Activated naive CD8-positive, alpha-beta T cell treated with anti-CD3 and anti-CD28 coated beads, Interleukin-2, amount 50 U/mL, for 24 hours (primary cell): ENCODE results near the gene PDAP1.
A peak's percentile ranks its signal among the peaks of the same experiment; 100 is the strongest.
"Not testable (repeated sequence)": the region's sequence is repeated elsewhere in the genome, so short reads cannot be mapped to it uniquely, and the experiment has no call there.

ENCODE experiments used
- ATAC-seq: fragments of 150-1000 bp; cut with Tn5 transposase; one replicate; pipeline ENCODE4 v1.10.0; 2021
- DNase-seq: peaks from one replicate; pipeline ENCODE4 v3.0.0; 2021
- H3K27ac Mint-ChIP-seq: one replicate; pipeline ENCODE4 v1.8.0; 2021; ENCODE audit warnings: mild to moderate bottlenecking, mixed read lengths
- H3K27me3 Mint-ChIP-seq: one replicate; pipeline ENCODE4 v1.8.0; 2021; ENCODE audit warnings: mixed read lengths
- H3K36me3 Mint-ChIP-seq: one replicate; pipeline ENCODE4 v1.8.0; 2021; ENCODE audit warnings: low read depth, mixed read lengths
- H3K4me1 Mint-ChIP-seq: one replicate; pipeline ENCODE4 v1.8.0; 2021; ENCODE audit warnings: mixed read lengths
- H3K4me3 Mint-ChIP-seq: one replicate; pipeline ENCODE4 v1.8.0; 2021; ENCODE audit warnings: mild to moderate bottlenecking, moderate library complexity, mixed read lengths
- H3K9me3 Mint-ChIP-seq: one replicate; pipeline ENCODE4 v1.8.0; 2021; ENCODE audit warnings: mixed read lengths

PDAP1 gene

DNA sequence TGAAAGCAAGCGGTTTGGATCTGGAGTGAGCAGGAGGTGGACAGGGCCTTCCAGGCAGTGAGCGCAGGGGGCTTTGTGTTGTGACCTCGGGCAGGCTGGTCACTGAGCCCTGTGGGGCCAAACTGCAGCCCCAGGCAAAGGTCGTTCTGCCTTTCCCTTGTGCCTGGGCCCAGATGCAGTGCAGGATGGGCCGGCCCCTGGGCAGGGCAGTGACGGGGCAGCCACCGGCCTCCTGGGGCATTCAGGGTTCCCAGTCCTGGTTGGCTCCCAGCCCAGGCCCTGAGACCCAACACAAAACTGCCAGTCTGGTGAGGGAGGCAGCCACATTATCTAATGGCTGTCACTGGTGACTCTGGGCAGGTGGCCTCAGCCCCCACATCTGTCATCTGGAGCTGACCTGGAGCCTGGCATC is 26.7 kb downstream of the PDAP1 start:
- H3K27me3 Mint-ChIP-seq, result no peaks in the 10 kb centered on the region
- H3K27ac Mint-ChIP-seq, result peak overlapping the region; percentile 94
- H3K4me1 Mint-ChIP-seq, result peaks cover 77% of the 10 kb centered on the region
- H3K36me3 Mint-ChIP-seq, result peaks cover 41% of the 10 kb centered on the region
- DNase-seq (no peak), ATAC-seq (no peak)
- peak overlapping the region; percentile 78 for H3K4me3 Mint-ChIP-seq
- no peaks in the 10 kb centered on the region for H3K9me3 Mint-ChIP-seq

DNA sequence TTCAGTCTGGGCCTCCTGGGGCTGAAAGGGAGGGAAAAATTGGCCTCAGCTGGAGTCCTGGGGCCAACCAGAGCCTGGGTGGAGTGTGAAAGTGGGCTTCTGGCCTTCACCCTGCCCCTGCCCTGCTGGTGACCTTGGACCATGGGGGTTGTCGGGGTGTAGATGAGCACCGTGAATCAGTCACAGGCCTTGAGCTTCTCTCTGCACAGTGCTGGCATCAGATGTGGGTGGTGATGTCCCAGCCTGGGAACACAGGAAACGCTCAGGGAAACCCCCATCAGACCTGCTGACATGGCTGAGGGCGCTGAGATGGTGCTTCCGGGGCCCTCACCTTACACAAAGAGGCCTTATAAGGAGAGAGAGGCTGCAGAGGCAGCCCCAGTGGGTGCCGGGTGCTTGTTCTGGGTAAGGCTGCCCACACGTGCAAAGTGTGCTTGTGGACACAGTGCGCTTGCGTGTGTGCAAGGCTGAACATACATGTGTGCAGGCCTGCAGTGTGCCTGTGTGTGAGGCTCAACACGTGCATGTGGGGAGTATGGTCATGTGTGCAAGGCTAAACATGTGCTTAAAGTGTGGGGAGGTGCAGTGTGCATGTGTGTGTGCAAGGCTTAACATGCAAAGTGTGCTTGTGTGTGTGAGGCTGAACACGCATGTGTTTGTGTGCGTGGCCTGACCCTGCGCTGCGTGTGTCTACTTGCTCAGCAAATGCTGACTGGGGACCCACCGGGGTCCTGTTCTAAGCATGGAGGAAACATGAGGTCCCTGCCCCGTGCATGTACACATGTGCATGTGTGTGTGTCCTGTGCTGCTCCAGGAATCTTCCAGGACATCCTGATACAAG is 27.4 kb downstream of the PDAP1 start:
- DNase-seq (peak; percentile 86), ATAC-seq (peak; percentile 91)
- no peaks in the 10 kb centered on the region for H3K27me3 Mint-ChIP-seq
- no peaks in the 10 kb centered on the region for H3K9me3 Mint-ChIP-seq
- H3K36me3 Mint-ChIP-seq, result peaks cover 38% of the 10 kb centered on the region
- H3K4me1 Mint-ChIP-seq, result peaks cover 77% of the 10 kb centered on the region
- H3K27ac Mint-ChIP-seq, result peak overlapping the region; percentile 94
- peak overlapping the region; percentile 78 for H3K4me3 Mint-ChIP-seq

DNA sequence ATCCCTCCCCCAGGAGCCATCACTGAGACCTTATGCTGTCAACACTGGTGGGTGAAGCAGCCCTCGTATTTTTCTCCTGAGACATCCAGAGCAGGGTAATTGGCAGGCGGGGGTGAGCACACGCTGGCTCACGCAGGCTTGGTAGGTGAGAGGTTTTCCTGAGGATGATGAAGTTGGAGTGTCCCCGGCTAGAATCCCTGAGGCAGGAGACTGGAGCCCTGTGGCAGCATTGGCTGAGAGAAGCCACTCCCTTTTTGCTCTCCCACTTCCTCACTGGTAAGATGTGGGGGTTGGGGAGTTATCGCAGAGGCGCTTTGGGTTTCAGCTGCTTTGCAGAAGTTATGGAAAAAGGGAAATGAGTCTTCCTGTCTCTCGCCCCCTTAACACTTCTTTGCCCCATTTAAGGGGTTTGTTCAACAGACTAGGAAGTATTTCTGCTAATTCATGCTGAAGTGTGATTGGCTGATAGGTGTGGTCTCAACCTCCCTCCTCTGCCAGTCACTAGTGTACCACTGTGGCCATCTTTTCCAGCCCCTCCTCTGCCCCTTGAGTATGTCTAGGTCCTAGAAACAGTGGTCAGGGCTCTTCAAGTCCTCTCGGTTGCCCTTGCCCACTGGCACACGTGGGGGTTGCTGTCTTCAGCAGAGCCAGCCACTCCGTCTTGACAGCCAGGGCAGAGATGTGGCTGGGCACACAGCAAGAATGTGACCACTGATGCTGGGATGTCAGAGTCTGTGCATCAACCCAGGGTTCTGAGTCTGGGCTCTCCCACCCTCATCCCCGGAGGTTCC is 28.2 kb downstream of the PDAP1 start:
- Mint-ChIP-seq H3K27me3 (no peaks in the 10 kb centered on the region), H3K9me3 (no peaks in the 10 kb centered on the region), H3K4me3 (peak overlapping the region; percentile 78), H3K36me3 (peaks cover 37% of the 10 kb centered on the region), H3K4me1 (peaks cover 74% of the 10 kb centered on the region), H3K27ac (peak overlapping the region; percentile 94)
- ATAC-seq (peak; percentile 51), DNase-seq (peak; percentile 65)

DNA sequence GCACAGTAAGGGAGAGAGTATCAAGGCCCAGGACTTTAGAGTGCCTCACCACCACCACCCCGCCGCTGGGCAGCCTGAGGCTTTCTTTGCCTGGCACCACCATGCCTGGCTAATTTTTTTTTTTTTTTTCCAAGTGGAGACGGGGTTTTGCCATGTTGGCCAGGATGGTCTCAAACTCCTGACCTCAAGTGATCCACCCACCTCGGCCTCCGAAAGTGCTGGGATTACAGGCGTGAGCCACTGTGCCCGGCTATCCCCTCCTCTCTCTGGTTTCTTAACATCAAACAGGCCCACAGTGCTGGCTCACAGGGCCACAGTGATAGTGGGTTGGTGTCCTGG is 28.7 kb downstream of the PDAP1 start:
- Mint-ChIP-seq H3K36me3 (peaks cover 37% of the 10 kb centered on the region), H3K4me1 (peaks cover 72% of the 10 kb centered on the region)

DNA sequence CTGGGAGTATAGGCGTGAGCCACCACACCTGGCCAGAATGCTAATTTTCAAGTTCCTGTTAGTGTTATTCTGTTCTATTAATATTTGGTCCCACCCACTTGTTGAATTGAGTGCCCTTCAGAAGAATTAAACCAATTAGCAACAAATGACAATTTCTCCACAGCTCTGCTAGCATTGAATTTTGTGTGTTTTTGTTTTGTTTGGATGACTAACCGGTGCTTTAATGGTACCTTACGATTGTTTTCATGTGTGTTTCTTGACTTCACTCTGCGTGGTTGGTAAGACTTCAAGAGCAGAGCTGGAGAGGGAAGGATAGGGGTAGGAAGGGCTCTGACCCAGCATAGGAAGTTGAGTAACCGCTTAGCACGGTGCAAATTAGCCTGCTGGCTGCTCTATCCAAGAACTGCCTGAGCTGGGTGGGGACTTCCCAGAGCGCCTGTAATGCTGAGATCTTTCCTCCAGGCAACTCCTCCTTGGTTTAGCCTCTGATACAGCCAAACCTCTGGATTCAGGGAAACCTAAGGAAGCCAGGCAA is 29.3 kb downstream of the PDAP1 start:
- H3K4me3 Mint-ChIP-seq, result peak overlapping the region; percentile 78
- peak overlapping the region; percentile 94 for H3K27ac Mint-ChIP-seq
- H3K27me3 Mint-ChIP-seq, result no peaks in the 10 kb centered on the region
- no peaks in the 10 kb centered on the region for H3K9me3 Mint-ChIP-seq
- H3K4me1 Mint-ChIP-seq, result peaks cover 66% of the 10 kb centered on the region
- ATAC-seq, result peak; percentile 7
- peaks cover 37% of the 10 kb centered on the region for H3K36me3 Mint-ChIP-seq
- peak; percentile 54 for DNase-seq

More for the DNA sequence above, 28.7 kb downstream of the PDAP1 start:
- H3K4me3 Mint-ChIP-seq, result peak overlapping the region; percentile 78
- H3K27me3 Mint-ChIP-seq, H3K9me3 Mint-ChIP-seq, DNase-seq, ATAC-seq: not testable (repeated sequence)
- peak overlapping the region; percentile 94 for H3K27ac Mint-ChIP-seq

DNA sequence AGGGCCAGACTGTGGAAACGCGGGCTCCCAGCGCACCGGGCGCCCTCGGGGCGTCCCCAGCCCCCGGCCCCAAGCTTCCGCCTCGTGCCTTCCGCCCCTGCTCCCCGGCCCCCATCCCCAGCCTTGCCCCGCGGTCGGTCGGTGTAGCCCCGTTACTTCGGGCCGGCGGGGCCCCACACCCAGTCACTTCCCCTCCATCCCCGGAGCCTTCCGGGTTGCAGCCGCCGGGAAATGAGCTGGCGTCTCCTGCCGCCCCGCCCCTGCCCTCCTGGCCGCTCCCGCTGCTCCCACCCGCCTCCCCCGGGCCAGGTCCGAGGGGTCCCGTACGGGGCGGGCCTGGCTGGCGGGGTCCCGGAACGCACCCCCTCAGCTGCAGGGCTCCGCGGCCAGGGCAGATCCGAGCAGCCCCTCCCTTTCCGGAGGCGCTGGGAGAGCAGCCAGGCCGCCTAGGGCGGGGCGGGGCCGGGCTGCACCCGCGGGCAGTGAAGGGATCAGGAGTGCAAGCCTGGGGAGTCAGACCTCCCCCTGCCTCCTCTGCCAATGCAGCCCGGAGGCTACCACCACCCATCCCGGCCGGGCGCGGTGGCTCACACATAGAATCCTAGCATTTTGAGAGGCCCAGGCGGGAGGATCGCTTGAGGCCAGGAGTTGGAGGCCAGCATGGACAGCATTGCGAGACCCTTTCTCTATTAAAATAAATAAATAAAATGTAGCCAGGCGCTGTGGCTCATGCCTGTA is 33.2 kb downstream of the PDAP1 start:
- peaks cover 53% of the 10 kb centered on the region for H3K4me1 Mint-ChIP-seq
- H3K27ac Mint-ChIP-seq, result peak overlapping the region; percentile 54
- peak; percentile 69 for DNase-seq
- H3K4me3 Mint-ChIP-seq, result peak overlapping the region; percentile 82
- H3K9me3 Mint-ChIP-seq, result no peaks in the 10 kb centered on the region
- peaks cover 22% of the 10 kb centered on the region for H3K36me3 Mint-ChIP-seq
- H3K27me3 Mint-ChIP-seq, result no peaks in the 10 kb centered on the region
- peak; percentile 50 for ATAC-seq

DNA sequence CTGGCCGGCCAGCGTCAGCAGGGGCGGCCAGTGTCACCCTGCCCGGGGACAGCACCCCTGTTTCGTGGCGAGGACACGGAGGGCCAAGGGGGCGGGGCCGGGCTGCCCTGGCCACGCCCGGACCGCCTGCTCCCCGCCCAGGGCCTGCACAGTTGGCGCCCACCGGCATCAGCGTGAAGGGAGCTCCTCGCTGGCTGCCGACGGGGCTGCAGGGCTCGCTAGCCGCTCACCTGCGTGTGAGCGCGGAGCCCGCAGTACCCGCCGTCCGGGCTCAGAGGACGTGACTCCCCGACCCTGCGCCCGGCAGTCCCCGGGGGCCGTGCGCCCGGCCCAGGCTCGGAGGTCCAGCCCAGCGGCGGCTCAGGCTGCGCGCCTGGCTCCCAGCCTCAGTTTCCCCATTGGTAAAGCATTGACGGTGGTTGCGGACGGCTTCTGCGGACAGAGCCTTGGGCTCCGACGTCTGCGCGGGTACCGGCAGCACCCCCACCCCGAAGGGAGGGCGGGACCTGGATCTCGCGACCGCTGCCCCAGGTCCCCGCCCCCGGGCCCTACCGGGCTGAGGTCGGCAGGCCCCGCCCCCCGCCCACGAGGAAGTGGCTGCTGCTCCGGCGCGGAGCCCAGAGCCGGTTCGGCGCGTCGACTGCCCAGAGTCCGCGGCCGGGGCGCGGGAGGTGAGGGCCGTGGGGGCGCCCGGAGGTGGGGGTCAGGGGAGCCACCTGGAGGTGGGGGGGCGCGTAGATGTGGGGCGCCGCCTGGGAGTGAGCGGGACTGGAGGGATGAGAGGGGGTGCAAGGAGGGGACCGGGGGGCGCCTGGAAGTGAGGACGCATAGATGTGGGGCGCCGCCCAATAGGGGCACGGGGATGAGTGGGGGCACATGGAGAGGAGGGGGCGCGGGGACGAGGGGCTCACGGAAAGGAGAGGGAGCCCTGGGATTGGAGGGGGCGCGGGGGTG is 34.0 kb downstream of the PDAP1 start, which contains the start of gene ARPC1B:
ARPC1B (plus strand) TSS at position 620 of the 954 bp plus-strand sequence. CDS start 10,985 bp downstream, outside the sequence.
- H3K27ac Mint-ChIP-seq, result peak within 1 kb of the TSS; percentile 74
- ATAC-seq (peak; percentile 63), DNase-seq (peak; percentile 87)
- H3K4me1 Mint-ChIP-seq, result peaks cover 50% of the 10 kb centered on the region
- peaks cover 22% of the 10 kb centered on the region for H3K36me3 Mint-ChIP-seq
- peak within 1 kb of the TSS; percentile 82 for H3K4me3 Mint-ChIP-seq
- H3K9me3 Mint-ChIP-seq, result no peaks in the 10 kb centered on the region
- H3K27me3 Mint-ChIP-seq, result no peaks in the 10 kb centered on the region

DNA sequence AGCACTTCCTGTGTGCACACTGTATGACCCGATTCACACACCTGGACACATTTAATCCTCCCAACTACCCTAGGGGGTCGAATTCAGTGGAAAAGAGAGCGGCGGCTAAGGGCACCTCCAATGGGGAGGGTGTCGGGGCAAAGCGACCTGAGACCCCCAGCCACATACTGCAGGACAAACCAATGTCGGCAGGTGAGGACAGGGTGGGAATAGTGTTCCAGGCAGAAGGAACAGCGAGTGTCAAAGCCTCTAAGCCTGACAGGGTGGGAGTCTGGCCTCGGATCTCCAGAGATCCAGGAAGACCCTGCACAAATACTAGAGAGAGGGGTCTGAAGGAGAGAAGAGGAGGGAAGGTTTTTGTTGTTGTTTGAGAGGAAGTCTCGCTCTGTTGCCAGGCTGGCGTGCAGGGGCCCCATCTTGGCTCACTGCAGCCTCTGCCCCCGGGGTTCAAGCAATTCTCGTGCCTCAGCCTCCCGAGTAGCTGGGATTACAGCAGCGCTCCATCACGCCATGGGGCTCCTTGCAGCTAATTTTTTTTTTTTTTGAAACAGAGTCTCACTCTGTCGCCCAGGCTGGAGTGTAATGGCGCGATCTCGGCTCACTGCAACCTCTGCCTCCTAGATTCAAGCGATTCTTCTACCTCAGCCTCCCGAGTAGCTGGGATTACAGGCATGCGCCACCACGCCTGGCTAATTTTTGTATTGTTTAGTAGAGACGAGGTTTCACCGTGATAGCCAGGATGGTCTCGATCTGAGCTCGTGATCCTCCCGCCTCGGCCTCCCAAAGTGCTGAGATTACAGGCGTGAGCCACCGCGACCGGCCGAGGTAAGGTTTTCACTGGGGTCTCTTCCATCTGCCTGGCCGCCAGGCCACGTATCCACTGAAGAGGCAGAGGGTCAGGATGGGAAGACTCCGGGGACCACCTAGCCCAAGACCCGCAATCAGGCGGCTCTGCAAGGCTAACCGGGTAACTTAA is 35.0 kb downstream of the PDAP1 start:
- DNase-seq (no peak), ATAC-seq (no peak)
- H3K27me3 Mint-ChIP-seq, result no peaks in the 10 kb centered on the region
- H3K27ac Mint-ChIP-seq, result peak overlapping the region; percentile 64
- no peaks in the 10 kb centered on the region for H3K9me3 Mint-ChIP-seq
- peaks cover 16% of the 10 kb centered on the region for H3K36me3 Mint-ChIP-seq
- H3K4me1 Mint-ChIP-seq, result peaks cover 42% of the 10 kb centered on the region
- peak overlapping the region; percentile 76 for H3K4me3 Mint-ChIP-seq

DNA sequence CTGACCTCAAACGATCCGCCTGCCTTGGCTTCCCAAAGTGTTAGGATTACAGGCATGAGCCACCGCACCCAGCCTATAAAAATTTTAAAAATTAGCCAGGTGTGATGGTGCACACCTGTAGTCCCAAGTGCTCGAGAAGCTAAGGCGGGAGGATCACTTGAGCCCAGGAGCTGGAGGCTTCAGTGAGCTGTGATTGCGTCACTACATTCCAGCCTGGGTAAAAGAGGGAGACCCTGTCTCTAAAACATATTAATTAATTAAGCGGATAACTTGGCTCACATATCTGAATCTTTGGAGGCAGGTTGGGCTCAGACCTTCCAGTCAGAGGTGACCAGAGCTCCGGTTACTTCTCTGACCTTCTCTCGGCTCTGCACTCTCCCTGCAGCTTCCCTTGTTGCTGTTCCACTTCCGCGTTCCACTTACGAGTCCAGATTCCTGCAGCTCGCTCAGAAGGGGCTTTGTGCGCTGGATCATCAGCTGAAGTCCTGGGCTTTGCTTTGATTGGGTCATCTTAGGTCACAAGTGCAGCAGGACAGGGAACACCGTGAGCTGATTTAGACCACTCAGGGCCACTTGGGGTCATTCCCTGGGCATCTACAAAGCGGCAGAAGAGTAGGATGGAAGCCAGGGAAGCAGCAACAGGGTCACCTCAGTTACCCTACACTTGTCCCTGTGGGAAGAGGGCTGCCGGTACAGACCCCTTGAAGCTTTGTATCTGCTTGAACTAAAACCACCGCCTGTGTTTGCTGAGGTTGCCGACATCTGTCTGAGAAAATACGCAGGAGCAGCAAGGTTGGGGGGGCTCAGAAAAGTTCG is 35.9 kb downstream of the PDAP1 start:
- Mint-ChIP-seq H3K4me1 (peaks cover 33% of the 10 kb centered on the region), H3K9me3 (no peaks in the 10 kb centered on the region), H3K27me3 (no peaks in the 10 kb centered on the region), H3K27ac (no peak overlapping the region), H3K4me3 (peak overlapping the region; percentile 76), H3K36me3 (peaks cover 9% of the 10 kb centered on the region)
- no peak for DNase-seq
- ATAC-seq, result no peak

DNA sequence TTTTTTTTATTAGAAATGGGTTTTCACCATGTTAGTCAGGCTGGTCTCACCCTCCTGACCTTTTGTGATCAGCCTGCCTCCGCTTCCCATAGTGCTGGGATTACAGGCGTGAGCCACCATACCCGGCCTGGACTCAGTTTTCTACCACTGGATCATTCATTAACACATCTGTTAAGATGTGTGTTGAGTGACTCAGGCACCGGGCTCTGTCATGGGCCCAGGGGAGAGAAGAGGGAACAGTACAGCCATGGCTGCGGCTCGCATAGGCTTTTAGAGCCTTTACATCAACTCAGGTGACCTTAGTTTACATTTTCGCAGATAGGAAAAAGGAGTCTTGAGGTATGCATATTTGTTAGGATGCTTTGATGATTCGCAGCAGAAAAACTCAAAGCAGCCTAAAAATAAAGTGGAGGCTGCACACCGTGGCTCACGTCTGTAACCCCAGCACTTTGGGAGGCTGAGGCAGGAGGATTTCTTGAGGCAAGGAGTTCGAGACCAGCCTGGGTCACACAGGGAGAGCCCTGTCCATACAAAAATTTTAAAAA is 36.9 kb downstream of the PDAP1 start:
- DNase-seq (no peak), ATAC-seq (no peak)
- Mint-ChIP-seq H3K9me3 (no peaks in the 10 kb centered on the region), H3K4me3 (no peak overlapping the region), H3K27me3 (no peaks in the 10 kb centered on the region), H3K36me3 (peaks cover 3% of the 10 kb centered on the region), H3K4me1 (peaks cover 23% of the 10 kb centered on the region), H3K27ac (no peak overlapping the region)

DNA sequence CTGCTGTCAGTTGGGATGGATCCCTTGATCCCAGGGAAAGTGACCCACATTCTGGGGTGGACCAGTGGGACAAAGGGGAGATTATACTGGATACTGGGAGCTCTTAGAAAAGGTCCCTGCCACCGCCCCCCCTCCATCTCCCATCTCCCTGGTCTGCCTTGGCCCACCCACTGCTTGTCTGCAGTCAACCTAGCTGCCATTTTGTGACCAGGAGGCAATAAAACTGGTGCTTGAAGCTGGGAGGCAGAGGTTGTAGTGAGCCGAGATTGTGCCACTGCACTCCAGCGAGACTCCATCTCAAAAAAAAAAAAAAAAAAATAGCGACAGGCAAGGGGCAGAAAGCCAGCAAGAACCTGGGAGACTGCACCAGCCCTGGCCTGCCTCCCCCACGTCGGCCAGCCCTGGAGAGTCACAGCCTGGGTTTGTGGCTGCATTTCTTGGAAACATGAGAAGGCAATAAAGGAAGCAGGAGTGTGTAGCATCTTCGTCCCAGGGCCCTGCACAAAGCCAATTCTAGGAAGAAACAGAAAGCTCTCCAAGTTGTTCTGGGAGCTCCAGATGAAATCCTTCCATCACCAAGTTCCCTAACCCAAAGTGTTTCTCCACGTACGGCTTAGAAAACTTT is 38.5 kb downstream of the PDAP1 start:
- DNase-seq (no peak), ATAC-seq (no peak)
- Mint-ChIP-seq H3K27me3 (no peaks in the 10 kb centered on the region), H3K4me1 (peaks cover 19% of the 10 kb centered on the region), H3K36me3 (peaks cover 12% of the 10 kb centered on the region), H3K9me3 (no peaks in the 10 kb centered on the region), H3K27ac (no peak overlapping the region), H3K4me3 (no peak overlapping the region)
